Fibroblast of skin of left biceps (primary cell): ENCODE measurements around the gene PACSIN3.
A peak's percentile ranks its signal among the peaks of the same experiment; 100 is the strongest.

Experiments
- DNase-seq, 2 experiments: peaks; one replicate each; pipeline ENCODE4 v3.0.0-alpha.2; 2013; ENCODE audit warnings: low read depth in 2 of 2

Gene PACSIN3

GRCh38 chr11:47176328-47177228 lies 9.7 kb downstream of the PACSIN3 start, which contains the start of gene ARFGAP2:
Gene ARFGAP2, minus strand, starts transcription at chr11:47176879. Its CDS starts 26 bp downstream, at chr11:47176853.
- peak; percentile 84 to 87 for DNase-seq

GRCh38 chr11:47175746-47176327 lies 10.4 kb downstream of the PACSIN3 start:
- DNase-seq = no peak

- DNase-seq = no peak
Observed at GRCh38 chr11:47172740-47173336, 13.4 kb downstream of the PACSIN3 start.

- no peak for DNase-seq
Observed at GRCh38 chr11:47171856-47172255, 14.4 kb downstream of the PACSIN3 start.

GRCh38 chr11:47171061-47171838 lies 15.0 kb downstream of the PACSIN3 start:
- no peak for DNase-seq

GRCh38 chr11:47166368-47166767 lies 19.9 kb downstream of the PACSIN3 start:
- DNase-seq = no peak

- no peak for DNase-seq
Observed at GRCh38 chr11:47165253-47165840, 20.9 kb downstream of the PACSIN3 start.

GRCh38 chr11:47164321-47164720 lies 21.9 kb downstream of the PACSIN3 start:
- DNase-seq = no peak

GRCh38 chr11:47163898-47164297 lies 22.3 kb downstream of the PACSIN3 start:
- DNase-seq = no peak

- no peak for DNase-seq
Observed at GRCh38 chr11:47163193-47163592, 23.0 kb downstream of the PACSIN3 start.

- no peak for DNase-seq
Observed at GRCh38 chr11:47162426-47162825, 23.8 kb downstream of the PACSIN3 start.

- DNase-seq = no peak
Observed at GRCh38 chr11:47161890-47162289, 24.3 kb downstream of the PACSIN3 start.

GRCh38 chr11:47161134-47161854 lies 24.9 kb downstream of the PACSIN3 start:
- DNase-seq = no peak

- no peak for DNase-seq
Observed at GRCh38 chr11:47160753-47161133, 25.5 kb downstream of the PACSIN3 start.

- DNase-seq = no peak
Observed at GRCh38 chr11:47158242-47158641, 28.0 kb downstream of the PACSIN3 start.

GRCh38 chr11:47157805-47158204 lies 28.4 kb downstream of the PACSIN3 start:
- no peak for DNase-seq

- no peak for DNase-seq
Observed at GRCh38 chr11:47156951-47157350, 29.3 kb downstream of the PACSIN3 start.

- no peak for DNase-seq
Observed at GRCh38 chr11:47156333-47156732, 29.9 kb downstream of the PACSIN3 start.

GRCh38 chr11:47155879-47156278 lies 30.4 kb downstream of the PACSIN3 start:
- no peak for DNase-seq

- no peak for DNase-seq
Observed at GRCh38 chr11:47154616-47155570, 31.3 kb downstream of the PACSIN3 start.
